NCI-H1092 (cell line): Measurements from ENCODE around the gene TMEM80.
"Not testable (repeated sequence)": the region's sequence is repeated elsewhere in the genome, so short reads cannot be mapped to it uniquely, and the experiment has no call there.

ENCODE experiments used
- DNase-seq: peaks from one replicate; lab custom pipeline; 2025; lab: John Stamatoyannopoulos, UW

Gene TMEM80

GRCh38 chr11:721247-721740 lies 25.7 kb downstream of the TMEM80 start:
- no peak for DNase-seq

- DNase-seq, result no peak
These were observed 26.2 kb downstream of the TMEM80 start for GRCh38 chr11:721741-722345.

GRCh38 chr11:722346-722811 lies 26.8 kb downstream of the TMEM80 start:
- DNase-seq, result no peak

GRCh38 chr11:723120-723883 lies 27.7 kb downstream of the TMEM80 start:
- DNase-seq, result no peak

DNA sequence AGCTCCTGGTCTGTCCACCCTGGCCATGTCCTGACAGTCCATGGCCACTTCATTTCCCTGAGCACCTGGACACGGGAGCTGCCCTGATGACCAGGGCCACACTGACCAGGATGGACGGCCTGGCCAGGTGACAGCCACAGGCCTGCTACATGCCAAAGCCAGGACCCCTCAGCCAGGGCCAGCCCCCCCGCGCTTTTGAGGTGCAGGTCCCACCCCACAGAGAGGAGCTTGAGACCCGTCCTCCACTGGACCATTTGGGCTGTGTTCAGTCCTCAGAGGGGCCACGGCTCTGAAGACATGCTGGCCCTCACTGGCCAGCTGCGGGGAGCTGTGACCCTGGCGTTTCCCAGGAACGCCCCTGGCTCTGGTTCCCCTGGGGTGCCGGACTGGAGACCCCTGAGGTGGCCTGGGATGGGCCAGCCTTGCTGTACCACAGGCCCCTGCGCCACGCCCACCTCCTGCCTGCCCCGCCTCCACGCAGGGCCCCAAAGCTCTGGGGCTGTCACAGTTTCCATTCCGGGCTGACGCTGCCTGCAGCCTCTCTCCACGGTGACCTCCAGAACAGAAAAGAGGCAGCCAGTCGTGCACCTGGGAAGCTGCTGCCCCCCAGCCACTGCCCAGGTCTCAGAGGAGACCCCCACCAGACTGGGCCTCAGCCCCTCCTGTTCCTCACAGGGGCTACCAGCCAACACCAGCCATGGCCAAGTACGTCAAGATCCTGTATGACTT lies 28.6 kb downstream of the TMEM80 start:
- DNase-seq, result no peak

- DNase-seq, result no peak
These were observed 29.3 kb downstream of the TMEM80 start for GRCh38 chr11:724778-725386.

DNA sequence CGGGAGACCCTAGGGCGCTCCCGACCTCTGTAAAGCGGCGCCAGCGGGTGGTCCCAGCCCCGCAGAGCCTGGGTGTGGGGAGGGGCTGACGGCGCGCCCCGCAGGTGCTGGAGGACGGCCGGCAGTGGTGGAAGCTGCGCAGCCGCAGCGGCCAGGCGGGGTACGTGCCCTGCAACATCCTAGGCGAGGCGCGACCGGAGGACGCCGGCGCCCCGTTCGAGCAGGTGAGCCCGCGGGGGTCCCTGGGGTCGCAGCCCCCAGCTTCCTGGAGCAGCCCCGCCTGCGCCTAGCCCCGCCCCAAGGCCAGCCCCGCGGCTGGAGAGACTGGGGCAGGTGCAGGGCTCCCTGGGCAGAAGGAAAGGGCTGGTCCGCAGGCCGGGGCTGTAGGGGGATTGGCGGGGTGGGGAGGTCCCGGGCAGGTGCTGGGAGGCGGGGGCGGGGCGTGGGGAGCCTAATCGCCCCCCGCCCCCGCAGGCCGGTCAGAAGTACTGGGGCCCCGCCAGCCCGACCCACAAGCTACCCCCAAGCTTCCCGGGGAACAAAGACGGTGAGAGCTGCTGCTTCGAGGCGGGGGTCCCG lies 30.1 kb downstream of the TMEM80 start:
- DNase-seq, result no peak

DNA sequence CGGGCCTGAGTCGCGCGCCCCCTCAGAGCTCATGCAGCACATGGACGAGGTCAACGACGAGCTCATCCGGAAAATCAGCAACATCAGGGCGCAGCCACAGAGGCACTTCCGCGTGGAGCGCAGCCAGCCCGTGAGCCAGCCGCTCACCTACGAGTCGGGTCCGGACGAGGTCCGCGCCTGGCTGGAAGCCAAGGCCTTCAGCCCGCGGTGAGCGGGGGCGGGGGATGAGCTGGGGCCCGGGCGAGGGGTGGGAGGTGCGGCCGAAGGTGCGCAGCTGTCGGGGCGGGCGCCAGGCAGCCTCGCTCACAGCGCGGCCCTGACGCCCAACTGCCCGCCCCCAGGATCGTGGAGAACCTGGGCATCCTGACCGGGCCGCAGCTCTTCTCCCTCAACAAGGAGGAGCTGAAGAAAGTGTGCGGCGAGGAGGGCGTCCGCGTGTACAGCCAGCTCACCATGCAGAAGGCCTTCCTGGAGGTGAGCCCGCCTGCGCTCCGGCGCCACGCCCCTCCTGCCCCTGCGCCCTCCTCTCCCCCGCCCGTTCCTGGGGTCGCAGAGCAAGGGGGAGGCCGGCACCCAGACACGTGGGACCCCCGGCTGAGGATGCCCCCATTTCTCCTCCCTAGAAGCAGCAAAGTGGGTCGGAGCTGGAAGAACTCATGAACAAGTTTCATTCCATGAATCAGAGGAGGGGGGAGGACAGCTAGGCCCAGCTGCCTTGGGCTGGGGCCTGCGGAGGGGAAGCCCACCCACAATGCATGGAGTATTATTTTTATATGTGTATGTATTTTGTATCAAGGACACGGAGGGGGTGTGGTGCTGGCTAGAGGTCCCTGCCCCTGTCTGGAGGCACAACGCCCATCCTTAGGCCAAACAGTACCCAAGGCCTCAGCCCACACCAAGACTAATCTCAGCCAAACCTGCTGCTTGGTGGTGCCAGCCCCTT lies 30.9 kb downstream of the TMEM80 start:
- DNase-seq, result peak; percentile 24

GRCh38 chr11:727281-727701 lies 31.7 kb downstream of the TMEM80 start:
- no peak for DNase-seq

GRCh38 chr11:727859-728748 lies 32.5 kb downstream of the TMEM80 start:
- DNase-seq, result peak; percentile 41

DNA sequence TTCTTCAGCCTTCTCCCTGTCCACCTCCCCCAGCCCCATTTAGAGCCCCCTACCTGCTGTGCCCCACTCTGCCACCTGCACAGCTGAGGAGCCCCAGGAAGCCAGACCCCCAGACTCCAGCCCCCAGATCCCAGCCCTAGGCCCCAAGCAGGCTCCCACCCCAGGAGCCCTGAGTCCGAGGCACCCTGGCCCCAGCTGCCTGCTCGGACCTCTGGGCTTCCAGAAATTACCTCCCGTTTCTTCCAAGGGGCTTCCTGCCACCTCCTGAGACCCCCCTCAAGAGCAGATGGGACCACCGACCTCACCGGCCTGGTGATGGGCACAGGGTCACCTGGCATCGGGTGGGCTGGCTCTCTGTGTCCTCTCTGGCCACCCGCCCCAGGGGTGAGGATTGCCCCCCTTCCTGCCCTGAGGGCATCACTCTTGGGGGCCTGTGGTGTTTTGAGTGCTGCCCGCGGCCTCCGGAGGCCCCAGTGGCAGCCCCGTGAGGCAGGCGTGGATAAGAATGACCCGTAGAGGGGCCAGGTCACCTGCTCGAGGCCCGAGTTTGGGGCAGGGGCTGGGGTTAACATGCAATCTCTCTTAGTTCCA lies 33.4 kb downstream of the TMEM80 start:
- DNase-seq, result no peak

DNA sequence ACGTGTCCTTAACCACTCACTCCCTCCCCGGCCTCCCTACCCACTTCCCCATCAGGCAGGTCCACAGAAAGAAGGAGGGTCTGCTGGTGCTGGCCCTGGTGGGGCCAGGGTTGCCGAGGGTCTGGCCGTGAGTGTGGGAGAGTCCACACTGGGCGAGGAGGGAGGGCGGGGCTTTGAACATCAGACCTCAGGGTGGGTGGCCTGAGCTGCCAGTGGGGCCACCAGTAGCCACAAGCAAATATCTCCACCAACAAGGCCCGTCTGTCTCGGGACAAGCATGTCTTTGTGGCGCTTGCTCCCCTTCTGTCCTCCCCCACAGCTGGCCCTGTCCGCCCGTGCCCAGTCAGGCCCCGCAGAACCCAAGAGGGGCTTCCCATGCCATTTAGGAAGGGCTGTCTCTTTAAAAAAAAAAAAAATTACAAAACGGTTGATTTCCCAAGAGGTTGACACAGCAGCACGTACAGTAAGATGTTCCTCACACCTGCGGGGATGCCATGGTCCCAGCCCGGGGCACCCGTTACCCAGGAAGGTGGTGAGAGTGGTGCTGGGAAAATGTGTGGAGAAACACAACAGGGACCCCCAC lies 34.0 kb downstream of the TMEM80 start:
- no peak for DNase-seq

DNA sequence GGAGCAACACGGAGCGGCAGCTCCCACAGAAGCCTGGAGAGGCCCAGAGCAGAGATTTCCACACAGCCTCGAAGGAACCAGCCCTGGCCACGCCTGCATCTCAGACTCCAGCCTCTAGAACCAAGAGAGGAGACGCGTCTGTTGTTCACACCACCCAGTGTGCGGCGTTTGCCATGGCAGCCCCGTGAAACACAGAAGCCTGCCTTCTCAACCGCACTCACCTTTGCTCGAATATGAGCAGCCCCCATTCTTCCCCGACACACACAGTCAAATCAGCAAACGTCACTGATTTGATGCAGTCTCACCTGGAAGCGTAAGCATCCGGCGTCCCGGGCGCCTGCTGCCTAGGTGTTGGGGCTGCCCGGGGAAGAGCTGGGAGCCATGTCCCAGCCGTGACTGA lies 37.5 kb downstream of the TMEM80 start:
- no peak for DNase-seq

GRCh38 chr11:734541-734940 lies 38.9 kb downstream of the TMEM80 start:
- DNase-seq, result not testable (repeated sequence)

DNA sequence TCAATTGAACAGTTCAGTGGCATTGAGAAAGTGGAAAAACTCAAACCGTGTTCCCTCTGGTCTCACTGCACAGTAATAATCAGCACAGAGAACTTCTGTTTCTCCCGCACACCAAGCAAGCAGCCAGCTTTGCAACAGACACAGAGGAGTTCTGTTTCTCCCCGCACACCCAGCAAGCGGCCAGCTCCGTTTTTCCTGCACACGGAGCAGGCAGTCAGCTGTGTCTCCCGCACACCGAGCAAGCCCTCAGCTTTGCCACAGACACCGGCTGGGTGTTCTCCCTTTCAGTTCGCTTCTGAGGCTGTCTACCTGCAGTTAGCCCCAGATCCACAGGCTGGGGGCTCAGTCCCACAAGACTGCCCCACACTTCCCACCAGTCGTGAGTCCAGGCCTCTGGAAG lies 41.8 kb downstream of the TMEM80 start:
- DNase-seq, result no peak

DNA sequence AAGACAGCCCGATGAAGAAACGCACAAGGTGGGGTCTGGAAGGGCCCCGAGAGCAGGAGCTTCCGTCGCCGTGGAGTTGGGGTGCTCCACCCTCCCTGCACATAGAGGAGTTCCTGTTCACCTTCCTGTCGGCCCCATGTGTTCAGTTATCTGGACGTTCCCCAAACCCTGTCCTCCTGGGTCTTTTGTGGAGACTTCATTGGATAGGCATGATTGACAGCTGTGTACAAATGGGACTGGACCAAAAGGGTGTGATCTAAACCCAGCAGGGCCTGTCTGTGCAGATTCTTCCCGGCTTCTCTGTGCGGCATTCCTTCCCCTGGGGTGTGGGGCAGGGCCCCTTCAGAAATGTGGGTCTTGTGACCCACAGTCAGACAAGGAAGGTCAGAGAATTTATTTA lies 42.3 kb downstream of the TMEM80 start:
- not testable (repeated sequence) for DNase-seq

- no peak for DNase-seq
These were observed 46.5 kb downstream of the TMEM80 start for GRCh38 chr11:742156-742546.

DNA sequence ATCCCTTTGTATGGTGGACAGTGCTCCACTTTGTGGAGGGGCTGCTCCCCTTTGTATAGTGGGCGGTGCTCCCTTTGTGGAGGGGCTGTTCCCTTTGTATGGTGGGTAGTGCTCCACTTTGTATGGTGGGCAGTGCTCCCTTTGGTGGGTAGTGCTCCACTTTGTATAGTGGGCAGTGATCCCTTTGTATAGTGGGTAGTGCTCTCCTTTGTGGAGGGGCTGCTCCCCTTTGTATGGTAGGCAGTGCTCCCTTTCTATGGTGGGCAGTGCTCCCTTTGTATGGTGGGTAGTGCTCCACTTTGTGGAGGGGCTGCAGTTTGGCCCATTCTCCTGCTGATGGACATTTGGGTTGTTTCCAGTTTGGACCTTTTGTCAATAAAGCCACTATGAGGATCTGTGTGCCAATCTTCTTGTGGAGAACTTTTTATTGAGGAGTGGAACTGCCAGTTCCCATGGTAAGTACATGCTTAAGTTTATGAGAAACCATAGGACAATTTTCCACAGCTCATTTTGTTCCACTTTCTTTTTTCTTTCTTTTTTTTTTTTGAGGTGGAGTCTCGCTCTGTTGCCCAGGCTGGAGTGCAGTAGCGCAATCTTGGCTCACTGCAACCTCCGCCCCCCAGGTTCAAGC lies 47.1 kb downstream of the TMEM80 start:
- no peak for DNase-seq

DNA sequence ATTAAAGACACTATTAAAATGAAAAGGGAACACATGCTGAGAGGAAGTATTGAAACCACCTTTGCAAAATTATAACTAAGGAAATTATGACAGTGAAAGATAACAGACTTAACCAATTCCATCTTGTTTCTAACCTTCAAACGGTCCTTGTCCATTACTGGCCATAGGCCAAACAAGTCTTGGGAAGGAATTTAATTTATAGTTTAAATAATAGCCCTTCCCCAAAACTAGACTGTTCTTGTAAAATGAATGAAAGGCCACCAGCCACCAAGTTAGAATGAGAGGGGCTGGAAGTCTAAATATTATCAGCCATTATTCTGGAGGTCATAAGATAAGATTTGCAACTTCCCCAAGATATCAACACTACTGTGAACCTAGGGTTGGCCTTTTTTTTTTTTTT lies 49.8 kb downstream of the TMEM80 start:
- DNase-seq, result no peak
